ENCODE data around the gene LGALS3.

The LGALS3 gene

GRCh38 chr14:55111122-55111708 lies 17.8 kb upstream of the LGALS3 start:
- Histone ChIP-seq H3K27ac (ENCODE audit: poor library complexity, severe bottlenecking) (no peak overlapping the region), H3K4me3 (ENCODE audit: severe bottlenecking) (no peak overlapping the region), H3K9me3 (ENCODE audit: severe bottlenecking) (no peaks in the 10 kb centered on the region), H3K36me3 (ENCODE audit: low read depth) (no peaks in the 10 kb centered on the region), H3K4me1 (ENCODE audit: insufficient read depth, poor library complexity, severe bottlenecking) (peaks cover 14% of the 10 kb centered on the region), H3K27me3 (ENCODE audit: insufficient read depth, poor library complexity, severe bottlenecking) (no peaks in the 10 kb centered on the region)
- TF ChIP-seq CTCF (IDR thresholded peaks at IDR 0.05; ENCODE audit: poor library complexity, severe bottlenecking), result no peak
- ATAC-seq (ENCODE audit: low read depth) (no peak), DNase-seq (ENCODE audit: low spot score) (no peak)

GRCh38 chr14:55114720-55115119 lies 14.3 kb upstream of the LGALS3 start:
- Histone ChIP-seq H3K4me3 (ENCODE audit: severe bottlenecking) (no peak overlapping the region), H3K27ac (ENCODE audit: poor library complexity, severe bottlenecking) (no peak overlapping the region), H3K36me3 (ENCODE audit: low read depth) (no peaks in the 10 kb centered on the region), H3K9me3 (ENCODE audit: severe bottlenecking) (no peaks in the 10 kb centered on the region), H3K27me3 (ENCODE audit: insufficient read depth, poor library complexity, severe bottlenecking) (no peaks in the 10 kb centered on the region), H3K4me1 (ENCODE audit: insufficient read depth, poor library complexity, severe bottlenecking) (peaks cover 11% of the 10 kb centered on the region)
- no peak for TF ChIP-seq CTCF (IDR thresholded peaks at IDR 0.05; ENCODE audit: poor library complexity, severe bottlenecking)
- no peak for ATAC-seq (ENCODE audit: low read depth)
- no peak for DNase-seq (ENCODE audit: low spot score)

GRCh38 chr14:55115460-55115859 lies 13.6 kb upstream of the LGALS3 start:
- H3K4me3 ChIP-seq (ENCODE audit: severe bottlenecking), result no peak overlapping the region
- no peak overlapping the region for H3K27ac ChIP-seq (ENCODE audit: poor library complexity, severe bottlenecking)
- DNase-seq (ENCODE audit: low spot score) (no peak), ATAC-seq (ENCODE audit: low read depth) (no peak)
- no peak for TF ChIP-seq CTCF (IDR thresholded peaks at IDR 0.05; ENCODE audit: poor library complexity, severe bottlenecking)
- peaks cover 11% of the 10 kb centered on the region for H3K4me1 ChIP-seq (ENCODE audit: insufficient read depth, poor library complexity, severe bottlenecking)
- H3K9me3 ChIP-seq (ENCODE audit: severe bottlenecking), result no peaks in the 10 kb centered on the region
- no peaks in the 10 kb centered on the region for H3K36me3 ChIP-seq (ENCODE audit: low read depth)
- no peaks in the 10 kb centered on the region for H3K27me3 ChIP-seq (ENCODE audit: insufficient read depth, poor library complexity, severe bottlenecking)

GRCh38 chr14:55115861-55116245 lies 13.2 kb upstream of the LGALS3 start:
- Histone ChIP-seq H3K27me3 (ENCODE audit: insufficient read depth, poor library complexity, severe bottlenecking) (no peaks in the 10 kb centered on the region), H3K36me3 (ENCODE audit: low read depth) (no peaks in the 10 kb centered on the region), H3K9me3 (ENCODE audit: severe bottlenecking) (no peaks in the 10 kb centered on the region), H3K4me3 (ENCODE audit: severe bottlenecking) (no peak overlapping the region), H3K27ac (ENCODE audit: poor library complexity, severe bottlenecking) (no peak overlapping the region), H3K4me1 (ENCODE audit: insufficient read depth, poor library complexity, severe bottlenecking) (peaks cover 11% of the 10 kb centered on the region)
- TF ChIP-seq CTCF (IDR thresholded peaks at IDR 0.05; ENCODE audit: poor library complexity, severe bottlenecking), result no peak
- ATAC-seq (ENCODE audit: low read depth), result no peak
- DNase-seq (ENCODE audit: low spot score), result no peak

GRCh38 chr14:55116246-55117030 lies 12.6 kb upstream of the LGALS3 start:
- no peak overlapping the region for H3K27ac ChIP-seq (ENCODE audit: poor library complexity, severe bottlenecking)
- no peaks in the 10 kb centered on the region for H3K27me3 ChIP-seq (ENCODE audit: insufficient read depth, poor library complexity, severe bottlenecking)
- H3K4me1 ChIP-seq (ENCODE audit: insufficient read depth, poor library complexity, severe bottlenecking), result peaks cover 11% of the 10 kb centered on the region
- no peak overlapping the region for H3K4me3 ChIP-seq (ENCODE audit: severe bottlenecking)
- DNase-seq (ENCODE audit: low spot score) (no peak), ATAC-seq (ENCODE audit: low read depth) (no peak)
- H3K36me3 ChIP-seq (ENCODE audit: low read depth), result no peaks in the 10 kb centered on the region
- TF ChIP-seq CTCF (IDR thresholded peaks at IDR 0.05; ENCODE audit: poor library complexity, severe bottlenecking), result no peak
- H3K9me3 ChIP-seq (ENCODE audit: severe bottlenecking), result no peaks in the 10 kb centered on the region
